ENCODE results near the gene SEC16A.
A peak's percentile ranks its signal among the peaks of the same experiment; 100 is the strongest.

SEC16A gene

GRCh38 chr9:136507221-136507991 is 24.6 kb upstream of the SEC16A start:
- Histone ChIP-seq H3K27ac (no peak overlapping the region), H3K9me3 (ENCODE audit: low read depth, low read length) (no peaks in the 10 kb centered on the region), H3K9ac (ENCODE audit: insufficient read length) (no peak overlapping the region), H3K4me3 (no peak overlapping the region), H3K36me3 (ENCODE audit: insufficient read depth, low read length) (peaks cover 38% of the 10 kb centered on the region; the same call in 1 of the 2 replicates)
- DNase-seq (ENCODE audit: low read depth, low spot score): no peak
- TF ChIP-seq EZH2 (IDR thresholded peaks at IDR 0.05): no peak
- TF ChIP-seq POLR2AphosphoS5 (IDR thresholded peaks at IDR 0.05; ENCODE audit: borderline replicate concordance, low read depth, low read length): no peak
- no peak for TF ChIP-seq FOXP2 (optimal IDR thresholded peaks at IDR 0.05; ENCODE audit: control extremely low read depth, extremely low read length, insufficient read depth)

- no peak for TF ChIP-seq EZH2 (IDR thresholded peaks at IDR 0.05)
- TF ChIP-seq POLR2AphosphoS5 (IDR thresholded peaks at IDR 0.05; ENCODE audit: borderline replicate concordance, low read depth, low read length): no peak
- TF ChIP-seq FOXP2 (optimal IDR thresholded peaks at IDR 0.05; ENCODE audit: control extremely low read depth, extremely low read length, insufficient read depth): no peak
- Histone ChIP-seq H3K9ac (ENCODE audit: insufficient read length) (no peak overlapping the region), H3K9me3 (ENCODE audit: low read depth, low read length) (no peaks in the 10 kb centered on the region), H3K4me3 (no peak overlapping the region), H3K27ac (no peak overlapping the region), H3K36me3 (ENCODE audit: insufficient read depth, low read length) (peaks cover 32% of the 10 kb centered on the region; the same call in 1 of the 2 replicates)
- DNase-seq (ENCODE audit: low read depth, low spot score): no peak
These were observed 23.6 kb upstream of the SEC16A start for GRCh38 chr9:136506425-136506824.

- Histone ChIP-seq H3K27ac (no peak overlapping the region), H3K9ac (ENCODE audit: insufficient read length) (no peak overlapping the region), H3K36me3 (ENCODE audit: insufficient read depth, low read length) (peaks cover 32% of the 10 kb centered on the region; the same call in 1 of the 2 replicates), H3K4me3 (no peak overlapping the region), H3K9me3 (ENCODE audit: low read depth, low read length) (no peaks in the 10 kb centered on the region)
- no peak for TF ChIP-seq EZH2 (IDR thresholded peaks at IDR 0.05)
- DNase-seq (ENCODE audit: low read depth, low spot score): no peak
These were observed 22.9 kb upstream of the SEC16A start for GRCh38 chr9:136505406-136506403.

- Histone ChIP-seq H3K9ac (ENCODE audit: insufficient read length) (no peak overlapping the region), H3K27ac (no peak overlapping the region), H3K4me3 (no peak overlapping the region), H3K36me3 (ENCODE audit: insufficient read depth, low read length) (peaks cover 32% of the 10 kb centered on the region; the same call in 1 of the 2 replicates), H3K9me3 (ENCODE audit: low read depth, low read length) (no peaks in the 10 kb centered on the region)
- TF ChIP-seq FOXP2 (optimal IDR thresholded peaks at IDR 0.05; ENCODE audit: control extremely low read depth, extremely low read length, insufficient read depth): no peak
- no peak for TF ChIP-seq EZH2 (IDR thresholded peaks at IDR 0.05)
- TF ChIP-seq POLR2AphosphoS5 (IDR thresholded peaks at IDR 0.05; ENCODE audit: borderline replicate concordance, low read depth, low read length): no peak
- no peak for DNase-seq (ENCODE audit: low read depth, low spot score)
These were observed 21.9 kb upstream of the SEC16A start for GRCh38 chr9:136504512-136505348.

- DNase-seq (ENCODE audit: low read depth, low spot score): no peak
- TF ChIP-seq EZH2 (IDR thresholded peaks at IDR 0.05) (no peak), POLR2AphosphoS5 (IDR thresholded peaks at IDR 0.05; ENCODE audit: borderline replicate concordance, low read depth, low read length) (no peak), FOXP2 (optimal IDR thresholded peaks at IDR 0.05; ENCODE audit: control extremely low read depth, extremely low read length, insufficient read depth) (no peak)
- H3K36me3 ChIP-seq (ENCODE audit: insufficient read depth, low read length): peaks cover 29% of the 10 kb centered on the region; the same call in 1 of the 2 replicates
These were observed 20.2 kb upstream of the SEC16A start for GRCh38 chr9:136502940-136503550.

GRCh38 chr9:136502196-136502595 is 19.4 kb upstream of the SEC16A start:
- Histone ChIP-seq H3K27ac (no peak overlapping the region), H3K36me3 (ENCODE audit: insufficient read depth, low read length) (peaks cover 28% of the 10 kb centered on the region; the same call in 1 of the 2 replicates), H3K9me3 (ENCODE audit: low read depth, low read length) (no peaks in the 10 kb centered on the region), H3K9ac (ENCODE audit: insufficient read length) (no peak overlapping the region), H3K4me3 (no peak overlapping the region)
- no peak for DNase-seq (ENCODE audit: low read depth, low spot score)
- TF ChIP-seq POLR2AphosphoS5 (IDR thresholded peaks at IDR 0.05; ENCODE audit: borderline replicate concordance, low read depth, low read length): no peak
- no peak for TF ChIP-seq EZH2 (IDR thresholded peaks at IDR 0.05)
- TF ChIP-seq FOXP2 (optimal IDR thresholded peaks at IDR 0.05; ENCODE audit: control extremely low read depth, extremely low read length, insufficient read depth): no peak

More at GRCh38 chr9:136502940-136503550, 20.2 kb upstream of the SEC16A start:
- Histone ChIP-seq H3K4me3 (no peak overlapping the region), H3K9ac (ENCODE audit: insufficient read length) (no peak overlapping the region), H3K27ac (peak overlapping the region; percentile 46; the same call in 1 of the 2 replicates), H3K9me3 (ENCODE audit: low read depth, low read length) (no peaks in the 10 kb centered on the region)

- Histone ChIP-seq H3K9me3 (ENCODE audit: low read depth, low read length) (no peaks in the 10 kb centered on the region), H3K27ac (no peak overlapping the region), H3K36me3 (ENCODE audit: insufficient read depth, low read length) (peaks cover 26% of the 10 kb centered on the region; the same call in 1 of the 2 replicates), H3K4me3 (no peak overlapping the region), H3K9ac (ENCODE audit: insufficient read length) (no peak overlapping the region)
- TF ChIP-seq FOXP2 (optimal IDR thresholded peaks at IDR 0.05; ENCODE audit: control extremely low read depth, extremely low read length, insufficient read depth): no peak
- no peak for TF ChIP-seq EZH2 (IDR thresholded peaks at IDR 0.05)
- no peak for TF ChIP-seq POLR2AphosphoS5 (IDR thresholded peaks at IDR 0.05; ENCODE audit: borderline replicate concordance, low read depth, low read length)
- DNase-seq (ENCODE audit: low read depth, low spot score): no peak
These were observed 18.8 kb upstream of the SEC16A start for GRCh38 chr9:136501686-136502085.

Measured in SK-N-MC (cell line).